ENCODE results near the gene GCN1.

Gene GCN1

GRCh38 chr12:120110550-120111501 lies 83.7 kb downstream of the GCN1 start:
- peak; percentile 86 to 87 for DNase-seq

- no peak for DNase-seq
Measured at GRCh38 chr12:120109570-120110267, 84.8 kb downstream of the GCN1 start.

- no peak for DNase-seq
Measured at GRCh38 chr12:120106151-120106550, 88.4 kb downstream of the GCN1 start.

- no peak for DNase-seq
Measured at GRCh38 chr12:120103371-120103770, 91.1 kb downstream of the GCN1 start.

GRCh38 chr12:120103044-120103338 lies 91.5 kb downstream of the GCN1 start:
- no peak for DNase-seq

GRCh38 chr12:120102189-120103043 lies 92.1 kb downstream of the GCN1 start:
- DNase-seq, result peak; percentile 32 to 48

GRCh38 chr12:120101617-120102016 lies 92.9 kb downstream of the GCN1 start:
- no peak for DNase-seq

- no peak for DNase-seq
Measured at GRCh38 chr12:120101182-120101581, 93.3 kb downstream of the GCN1 start.

GRCh38 chr12:120100630-120101029 lies 93.9 kb downstream of the GCN1 start:
- no peak for DNase-seq

GRCh38 chr12:120099738-120100137 lies 94.8 kb downstream of the GCN1 start:
- DNase-seq, result no peak

GRCh38 chr12:120098756-120099470 lies 95.6 kb downstream of the GCN1 start:
- DNase-seq, result no peak

GRCh38 chr12:120096671-120097202 lies 97.8 kb downstream of the GCN1 start:
- DNase-seq, result no peak

- no peak for DNase-seq
Measured at GRCh38 chr12:120095736-120096135, 98.8 kb downstream of the GCN1 start.

- no peak for DNase-seq
Measured at GRCh38 chr12:120095331-120095730, 99.2 kb downstream of the GCN1 start.

- no peak for DNase-seq
Measured at GRCh38 chr12:120094485-120094884, 100.0 kb downstream of the GCN1 start.

- DNase-seq, result no peak
Measured at GRCh38 chr12:120093592-120094355, 100.7 kb downstream of the GCN1 start.

GRCh38 chr12:120093336-120093591 lies 101.3 kb downstream of the GCN1 start:
- DNase-seq, result no peak

GRCh38 chr12:120092551-120093335 lies 101.8 kb downstream of the GCN1 start:
- DNase-seq, result no peak

- no peak for DNase-seq
Measured at GRCh38 chr12:120091371-120092090, 103.0 kb downstream of the GCN1 start.

- no peak for DNase-seq
Measured at GRCh38 chr12:120090626-120091295, 103.8 kb downstream of the GCN1 start.
